CD4-positive, alpha-beta T cell treated with Interleukin-6 for 4 hours (primary cell): ENCODE results near the gene CD248.
A peak's percentile ranks its signal among the peaks of the same experiment; 100 is the strongest.
"Not testable (repeated sequence)": the region's sequence is repeated elsewhere in the genome, so short reads cannot be mapped to it uniquely, and the experiment has no call there.

ENCODE experiments used
- DNase-seq: peaks from one replicate; pipeline ENCODE4 v3.0.0-alpha.2; 2020; ENCODE audit warnings: mixed read lengths

CD248 gene

GRCh38 chr11:66328031-66328301 lies 11.1 kb upstream of the CD248 start:
- peak; percentile 23 for DNase-seq

DNA sequence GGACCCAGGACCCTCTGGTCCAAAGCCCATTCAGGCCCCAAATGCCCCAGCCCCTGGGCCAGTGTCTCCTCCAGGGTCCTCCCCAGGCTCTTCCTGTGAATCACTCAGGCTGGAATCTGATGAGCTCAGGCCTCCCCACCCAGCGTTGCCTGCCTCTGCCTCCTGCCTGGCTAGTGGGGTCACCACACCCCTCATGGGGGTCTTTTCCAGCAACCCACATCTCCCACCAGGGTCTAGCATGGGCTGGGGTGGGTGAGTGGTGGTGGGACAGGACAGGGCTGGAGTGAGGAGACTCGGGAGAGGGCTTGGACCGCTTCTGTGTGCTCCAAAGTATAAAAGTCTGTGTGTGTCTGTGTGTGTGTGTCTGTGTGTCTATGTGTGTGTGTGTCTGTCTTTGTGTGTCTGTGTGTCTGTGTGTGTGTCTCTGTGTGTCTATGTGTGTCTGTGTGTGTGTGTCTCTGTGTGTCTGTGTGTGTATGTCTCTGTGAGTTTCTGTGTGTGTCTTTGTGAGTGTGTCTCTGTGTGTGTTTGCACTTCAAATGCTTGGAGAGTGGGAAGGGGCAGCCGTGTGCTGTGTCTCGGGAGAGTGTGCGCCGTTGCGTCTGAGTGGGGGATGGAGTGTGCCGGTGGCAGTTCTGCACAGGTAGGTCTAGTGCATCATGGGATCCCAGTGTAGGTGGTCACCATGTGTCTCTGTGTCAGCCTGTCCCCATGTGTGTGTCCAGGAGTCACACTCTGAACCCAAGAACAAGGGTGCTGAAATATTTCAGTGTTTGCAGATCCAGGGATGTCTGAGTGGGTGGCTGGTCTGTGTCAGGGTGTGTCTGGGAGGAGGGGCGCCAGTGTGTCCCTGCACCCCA lies 10.6 kb upstream of the CD248 start:
- DNase-seq, result no peak

GRCh38 chr11:66326261-66327111 lies 9.6 kb upstream of the CD248 start:
- peak; percentile 74 for DNase-seq

GRCh38 chr11:66325263-66325671 lies 8.4 kb upstream of the CD248 start:
- DNase-seq, result no peak

GRCh38 chr11:66324664-66325063 lies 7.8 kb upstream of the CD248 start:
- no peak for DNase-seq

DNA sequence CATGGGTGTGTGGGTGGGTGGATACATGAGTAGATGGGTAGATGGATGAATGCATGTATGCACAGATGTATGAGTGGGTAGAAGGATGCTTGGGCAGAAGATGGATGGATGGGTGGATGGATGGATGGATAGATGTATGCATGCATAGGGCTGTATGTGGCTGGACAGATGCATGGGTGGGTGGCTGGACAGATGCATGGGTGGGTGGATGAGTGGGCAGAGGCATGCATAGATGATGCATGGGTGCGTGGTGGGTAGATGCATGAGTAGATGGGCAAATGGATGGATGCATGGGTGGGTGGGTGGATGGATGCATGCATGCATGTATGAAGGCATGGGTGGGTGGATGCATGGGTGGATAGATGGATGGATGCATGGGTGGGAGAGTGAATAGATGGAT lies 6.8 kb upstream of the CD248 start:
- DNase-seq, result no peak

GRCh38 chr11:66322732-66323427 lies 6.0 kb upstream of the CD248 start:
- DNase-seq, result no peak

- no peak for DNase-seq
Observed at GRCh38 chr11:66321606-66322005, 4.8 kb upstream of the CD248 start.

DNA sequence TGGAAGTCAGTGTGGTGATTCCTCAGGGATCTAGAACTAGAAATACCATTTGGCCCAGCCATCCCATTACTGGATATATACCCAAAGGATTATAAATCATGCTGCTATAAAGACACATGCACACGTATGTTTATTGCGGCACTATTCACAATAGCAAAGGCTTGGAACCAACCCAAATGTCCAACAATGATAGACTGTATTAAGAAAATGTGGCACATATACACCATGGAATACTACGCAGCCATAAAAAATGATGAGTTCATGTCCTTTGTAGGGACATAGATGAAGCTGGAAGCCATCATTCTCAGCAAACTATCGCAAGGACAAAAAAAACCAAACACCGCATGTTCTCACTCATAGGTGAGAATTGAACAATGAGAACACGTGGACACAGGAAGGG lies 3.9 kb upstream of the CD248 start:
- DNase-seq, result not testable (repeated sequence)

- DNase-seq, result not testable (repeated sequence)
Observed at GRCh38 chr11:66320289-66320688, 3.4 kb upstream of the CD248 start.

DNA sequence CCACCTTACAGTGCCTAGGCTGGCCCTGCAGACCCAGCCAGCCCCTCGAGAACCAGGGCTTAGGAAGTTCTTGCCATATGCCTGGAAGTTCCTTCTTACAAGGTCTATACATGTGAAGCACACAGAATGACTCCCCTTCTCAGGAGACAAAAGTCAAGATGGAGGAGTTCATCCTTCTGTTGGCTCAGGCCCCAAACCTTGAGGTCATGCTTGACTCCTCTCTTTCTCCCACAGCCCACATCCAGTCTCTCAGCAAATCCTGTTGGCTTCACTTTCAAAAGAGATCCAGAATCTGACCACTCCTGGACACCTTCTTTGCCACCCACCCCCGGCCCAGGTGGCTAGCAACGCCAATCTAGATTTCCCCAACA lies 1.7 kb upstream of the CD248 start:
- no peak for DNase-seq

DNA sequence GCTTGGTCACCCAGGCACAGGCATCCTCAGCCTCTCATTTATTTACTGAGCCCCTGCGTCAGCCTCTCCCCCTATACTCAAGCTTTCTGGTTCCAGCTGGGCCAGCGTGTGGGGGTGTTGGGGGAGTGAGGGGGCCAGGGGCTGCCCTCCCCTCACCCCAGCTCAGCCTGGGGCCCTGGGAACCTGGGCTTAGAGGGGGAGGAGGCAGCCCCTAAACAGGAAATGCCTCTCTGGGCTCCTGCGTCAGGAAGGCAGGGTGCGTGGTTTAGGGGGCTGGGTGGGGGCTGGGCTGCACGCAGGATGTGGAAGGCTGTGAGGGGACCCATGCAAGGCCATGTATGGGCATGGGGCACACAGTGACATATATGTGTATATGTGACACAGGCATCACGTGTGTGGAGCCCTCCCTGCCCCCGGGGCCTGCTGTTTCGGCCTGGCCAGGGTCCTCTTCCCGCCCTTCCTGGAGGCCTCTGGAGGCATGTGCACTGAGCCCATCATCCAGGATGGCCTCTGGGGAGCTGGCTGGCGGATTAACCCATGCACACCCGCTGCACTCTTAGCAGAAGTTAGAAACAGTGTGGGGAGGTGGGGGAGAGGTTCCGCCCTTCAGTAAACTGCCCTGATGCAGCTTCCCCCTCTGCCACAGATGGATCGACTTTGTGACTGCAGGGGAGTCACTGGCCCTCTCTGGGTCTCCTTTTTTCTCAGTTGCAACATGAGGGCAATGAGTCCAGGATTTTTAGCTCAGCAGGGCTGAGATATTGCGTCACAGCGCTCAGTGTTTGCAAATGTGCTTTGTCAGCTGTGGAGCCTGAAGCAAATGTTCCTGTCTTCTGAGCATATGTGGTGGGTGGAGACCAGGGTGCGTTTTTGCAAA lies 1.1 kb upstream of the CD248 start:
- peak; percentile 71 for DNase-seq

DNA sequence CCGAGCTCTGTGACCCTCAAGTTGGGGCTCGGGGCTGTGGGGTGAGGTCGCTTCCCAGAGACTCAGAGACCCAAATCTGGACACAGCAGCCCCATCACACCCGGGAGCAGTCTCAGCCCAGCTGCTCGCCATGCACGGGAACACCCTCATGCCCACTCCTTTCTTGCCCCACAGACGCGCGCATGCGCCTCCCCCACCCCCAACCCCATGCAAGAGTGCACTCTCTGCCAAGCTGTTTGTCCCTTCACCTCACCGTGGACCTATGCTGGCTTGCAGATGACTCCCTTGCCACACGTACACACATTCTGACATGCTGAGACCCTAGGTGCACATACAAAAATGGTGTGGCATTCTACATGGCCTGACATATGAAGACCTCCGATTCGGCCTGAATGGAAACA lies 478 bp upstream of the CD248 start:
- peak; percentile 53 for DNase-seq

GRCh38 chr11:66315921-66316811 lies 678 bp downstream of the CD248 start:
- no peak for DNase-seq

- DNase-seq, result no peak
Observed at GRCh38 chr11:66315498-66315885, 1.4 kb downstream of the CD248 start.

GRCh38 chr11:66314561-66315497 lies 2.0 kb downstream of the CD248 start:
- no peak for DNase-seq

GRCh38 chr11:66314186-66314501 lies 2.7 kb downstream of the CD248 start:
- no peak for DNase-seq

DNA sequence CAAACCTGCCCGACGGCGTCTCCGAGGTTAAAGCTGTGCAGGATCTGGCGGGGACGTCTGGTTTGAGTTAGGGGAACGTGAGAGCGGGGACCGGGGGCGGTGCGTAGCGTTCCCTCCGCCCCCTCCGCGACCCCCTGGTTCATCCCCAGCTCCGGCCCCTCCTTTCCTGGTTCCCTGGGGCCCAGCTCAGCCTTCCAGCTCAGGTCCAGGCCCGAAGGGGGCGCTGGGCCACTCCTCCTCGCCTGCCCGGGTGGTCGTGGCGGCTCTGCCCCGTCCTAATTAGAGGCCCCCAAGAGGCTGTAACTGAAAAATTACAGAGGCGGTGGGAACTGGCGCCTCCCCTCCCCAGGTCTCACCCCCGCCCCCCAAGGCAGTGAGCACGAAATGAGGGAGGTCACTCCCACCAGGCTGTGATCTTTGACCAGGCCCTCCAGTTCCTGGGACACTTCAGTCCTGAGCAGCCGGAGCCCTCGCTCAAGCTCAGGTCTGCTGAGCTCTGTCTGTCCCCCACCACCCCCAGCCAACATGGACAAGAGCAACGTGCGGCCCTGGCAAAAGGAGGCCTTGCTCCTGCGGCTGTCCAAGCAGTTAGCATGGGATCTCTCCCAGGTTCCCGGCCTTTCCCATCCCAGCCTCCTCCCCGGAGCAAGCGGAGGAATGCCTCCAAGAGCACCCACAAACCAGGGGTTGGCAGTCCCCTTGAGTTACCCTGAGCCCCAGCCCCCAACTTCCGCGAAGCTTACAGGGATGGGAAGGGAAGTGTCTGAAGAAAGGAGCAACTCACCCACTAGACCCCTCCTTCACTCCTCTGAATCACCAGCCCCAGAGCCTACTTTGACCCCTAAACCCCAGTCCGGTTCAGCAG lies 3.3 kb downstream of the CD248 start:
- DNase-seq, result no peak

DNA sequence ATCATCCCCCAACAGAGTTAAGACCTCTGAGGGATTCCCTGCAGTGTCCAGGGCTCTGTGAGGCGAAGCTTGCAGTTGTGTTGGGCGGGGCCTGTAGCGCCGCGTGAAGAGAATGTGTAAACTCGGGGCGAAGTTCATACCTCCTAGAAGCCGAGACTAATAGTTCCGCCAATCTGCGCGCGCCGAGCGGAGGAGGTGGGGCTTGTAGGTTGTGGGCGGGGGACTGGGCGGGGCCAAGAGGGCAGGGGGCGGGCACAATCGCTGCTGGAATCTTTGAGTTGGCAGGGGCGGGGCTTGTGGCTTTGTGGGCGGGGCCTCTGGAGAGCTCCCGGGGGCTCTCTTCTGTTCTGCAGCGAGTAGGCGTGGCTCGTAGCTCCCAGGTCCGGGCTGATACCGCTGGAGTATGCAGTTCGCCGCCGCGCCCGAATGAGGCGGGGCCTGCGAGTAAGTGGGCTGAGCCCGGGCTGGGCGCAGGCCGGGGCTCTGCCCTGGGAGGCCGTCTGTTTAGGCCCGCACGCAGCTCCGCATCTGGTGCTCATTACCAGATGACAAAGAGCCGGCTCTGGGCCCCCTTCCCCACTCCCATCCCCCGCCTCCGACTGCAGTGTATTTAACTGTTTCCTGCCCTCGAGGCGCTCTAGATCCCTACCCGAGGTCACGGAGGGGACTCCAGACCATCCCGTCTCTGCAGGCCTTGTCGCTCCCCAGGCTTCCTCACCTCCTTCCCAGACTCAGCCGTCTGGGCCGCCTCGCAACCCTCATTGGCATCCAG lies 4.1 kb downstream of the CD248 start:
- peak; percentile 100 for DNase-seq
